HEK293 (cell line): ENCODE results near the gene TCF12.

Source experiments
- CTCF ChIA-PET: fragments of 350-600 bp; formaldehyde crosslinking; extraction: SDS; loops from one replicate; lab custom pipeline; 2021; ENCODE audit warnings: antibody characterized with exemption; lab: Yijun Ruan, JAX
- POLR2A ChIA-PET: fragments of 300-600 bp; formaldehyde crosslinking; extraction: SDS; loops from one replicate; lab custom pipeline; 2020; ENCODE audit warnings: antibody characterized with exemption, inconsistent platforms; lab: Yijun Ruan, JAX
- H3K27ac ChIP-seq: fragments of 200-500 bp; sonication (Bioruptor generic); 2 replicates; pipeline ENCODE4 v1.5.1; 2014; ENCODE audit warnings: low read depth, low read length, control low read depth, inconsistent platforms; ENCODE audit errors: extremely low read depth
- H3K36me3 ChIP-seq, 2 experiments: fragments of 200-500 bp in 1 of 2; sonication (Bioruptor generic) in 1 of 2; 1 replicate in 1 of 2; 2 replicates in 1 of 2; pipeline ENCODE4 v1.5.1; 2014 to 2017; ENCODE audit warnings: inconsistent platforms in 2 of 2, low read length in 2 of 2; ENCODE audit not compliant: control insufficient read depth in 2 of 2, insufficient read depth in 1 of 2
- H3K4me1 ChIP-seq: fragments of 200-500 bp; sonication (Bioruptor generic); 2 replicates; pipeline ENCODE4 v1.5.1; 2014; ENCODE audit warnings: mild to moderate bottlenecking, low read length, inconsistent platforms; ENCODE audit not compliant: control insufficient read depth, insufficient read depth
- H3K4me3 ChIP-seq: 2 replicates; pipeline ENCODE4 v1.5.1; 2011; ENCODE audit warnings: low read depth, mild to moderate bottlenecking, control low read depth, low read length, moderate library complexity
- H3K9me3 ChIP-seq: fragments of 200-500 bp; sonication (Bioruptor generic); 2 replicates; pipeline ENCODE4 v1.5.1; 2014; ENCODE audit warnings: low read depth, low read length, inconsistent platforms; ENCODE audit not compliant: control insufficient read depth, insufficient read depth
- BCL11A ChIP-seq: fragments of 450-650 bp; formaldehyde crosslinking; IDR thresholded peaks from 2 replicates; pipeline ENCODE4 v1.5.1; 2016; ENCODE audit warnings: low read depth, missing biosample characterization, missing genetic modification characterization
- GFI1B ChIP-seq: fragments of 450-650 bp; formaldehyde crosslinking; IDR thresholded peaks from 2 replicates; pipeline ENCODE4 v1.5.1; 2016; ENCODE audit warnings: missing biosample characterization, missing genetic modification characterization
- GLIS2 ChIP-seq: fragments of 450-650 bp; formaldehyde crosslinking; IDR thresholded peaks from 2 replicates; pipeline ENCODE4 v1.5.1; 2016; ENCODE audit warnings: missing biosample characterization, missing genetic modification characterization
- HOXD13 ChIP-seq: sonication (generic); formaldehyde crosslinking; IDR thresholded peaks from 2 replicates; pipeline ENCODE4 v1.8.0; 2022; ENCODE audit warnings: missing genetic modification reagents, borderline replicate concordance
- MYNN ChIP-seq: fragments of 450-650 bp; formaldehyde crosslinking; IDR thresholded peaks from 2 replicates; pipeline ENCODE4 v1.5.1; 2016; ENCODE audit warnings: missing biosample characterization, missing genetic modification characterization, borderline replicate concordance
- SCRT1 ChIP-seq: fragments of 450-650 bp; formaldehyde crosslinking; IDR thresholded peaks from 2 replicates; pipeline ENCODE4 v1.5.1; 2016; ENCODE audit warnings: missing biosample characterization, missing genetic modification characterization, borderline replicate concordance
- SCRT2 ChIP-seq: fragments of 450-650 bp; formaldehyde crosslinking; IDR thresholded peaks from 2 replicates; pipeline ENCODE4 v1.5.1; 2016; ENCODE audit warnings: missing biosample characterization, missing genetic modification characterization
- SETDB1 ChIP-seq: IDR thresholded peaks from one replicate; pipeline ENCODE4 v1.6.1; 2017; ENCODE audit warnings: mild to moderate bottlenecking, low read length, moderate library complexity, mixed read lengths; ENCODE audit not compliant: insufficient read length
- SP2 ChIP-seq: fragments of 450-650 bp; formaldehyde crosslinking; IDR thresholded peaks from 2 replicates; pipeline ENCODE4 v1.5.1; 2016; ENCODE audit warnings: missing biosample characterization, missing genetic modification characterization
- YY2 ChIP-seq: fragments of 450-650 bp; formaldehyde crosslinking; IDR thresholded peaks from 2 replicates; pipeline ENCODE4 v1.5.1; 2016; ENCODE audit warnings: missing biosample characterization, missing genetic modification characterization
- ZBTB17 ChIP-seq: fragments of 450-650 bp; formaldehyde crosslinking; IDR thresholded peaks from 2 replicates; pipeline ENCODE4 v1.5.1; 2016; ENCODE audit warnings: missing biosample characterization, missing genetic modification characterization
- ZNF132 ChIP-seq: fragments of 450-650 bp; formaldehyde crosslinking; IDR thresholded peaks from 2 replicates; pipeline ENCODE4 v1.5.1; 2017; ENCODE audit warnings: missing biosample characterization, missing genetic modification characterization, borderline replicate concordance
- ZNF2 ChIP-seq: fragments of 450-650 bp; formaldehyde crosslinking; IDR thresholded peaks from 2 replicates; pipeline ENCODE4 v1.5.1; 2016; ENCODE audit warnings: missing biosample characterization, missing genetic modification characterization
- ZNF324 ChIP-seq: fragments of 450-650 bp; formaldehyde crosslinking; IDR thresholded peaks from 2 replicates; pipeline ENCODE4 v1.5.1; 2016; ENCODE audit warnings: missing biosample characterization, missing genetic modification characterization
- ZNF423 ChIP-seq: fragments of 450-650 bp; formaldehyde crosslinking; IDR thresholded peaks from 2 replicates; pipeline ENCODE4 v1.5.1; 2016; ENCODE audit warnings: missing biosample characterization, missing genetic modification characterization
- ZNF433 ChIP-seq: fragments of 450-650 bp; formaldehyde crosslinking; IDR thresholded peaks from 2 replicates; pipeline ENCODE4 v1.5.1; 2016; ENCODE audit warnings: missing biosample characterization, missing genetic modification characterization, low read depth
- ZNF629 ChIP-seq: fragments of 450-650 bp; formaldehyde crosslinking; IDR thresholded peaks from 2 replicates; pipeline ENCODE4 v1.5.1; 2017; ENCODE audit warnings: missing biosample characterization, missing genetic modification characterization
- ZSCAN16 ChIP-seq: fragments of 450-650 bp; formaldehyde crosslinking; IDR thresholded peaks from 2 replicates; pipeline ENCODE4 v1.5.1; 2016; ENCODE audit warnings: missing biosample characterization, missing genetic modification characterization
- TF ChIP-seq, protein P1 (sequence below): fragments of 450-650 bp; formaldehyde crosslinking; IDR thresholded peaks from 2 replicates; pipeline ENCODE4 v1.5.0; 2017; ENCODE audit warnings: missing biosample characterization, missing genetic modification characterization, borderline replicate concordance
- TF ChIP-seq, protein P2 (sequence below): fragments of 450-650 bp; formaldehyde crosslinking; IDR thresholded peaks from 2 replicates; pipeline ENCODE4; 2016; ENCODE audit warnings: missing biosample characterization, missing genetic modification characterization
- TF ChIP-seq, protein P3 (sequence below): fragments of 450-650 bp; formaldehyde crosslinking; IDR thresholded peaks from 2 replicates; pipeline ENCODE4 v1.5.1; 2016; ENCODE audit warnings: missing biosample characterization, missing genetic modification characterization
- TF ChIP-seq, protein P4 (sequence below): fragments of 450-650 bp; formaldehyde crosslinking; IDR thresholded peaks from 2 replicates; pipeline ENCODE4 v1.5.1; 2016; ENCODE audit warnings: missing biosample characterization, missing genetic modification characterization

TCF12 gene

DNA sequence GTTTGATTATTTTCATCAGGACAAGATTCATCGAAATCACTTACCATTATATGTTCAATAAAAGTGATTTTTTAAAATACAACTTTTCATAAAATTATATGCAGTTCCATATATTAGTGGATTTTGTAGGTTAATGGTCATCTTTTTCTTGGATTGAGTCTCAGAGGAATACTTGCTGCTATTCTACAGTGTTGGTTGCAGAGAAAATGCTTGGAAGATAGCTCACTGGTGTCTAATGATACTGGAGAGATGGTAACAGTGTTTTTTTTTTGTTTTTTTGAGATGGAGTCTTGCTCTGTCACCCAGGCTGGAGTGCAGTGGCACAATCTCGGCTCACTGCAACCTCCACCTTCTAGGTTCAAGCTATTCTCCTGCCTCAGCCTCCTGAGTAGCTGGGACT lies 143.3 kb downstream of the TCF12 start:
- CTCF ChIA-PET, result no interaction called here
- POLR2A ChIA-PET, result no interaction called here
- H3K4me3 ChIP-seq, result no peak overlapping the region
- H3K27ac ChIP-seq, result no peak overlapping the region
- no peak for TF ChIP-seq ZNF433 (tag by site-specific recombination)
- TF ChIP-seq, protein P1, sequence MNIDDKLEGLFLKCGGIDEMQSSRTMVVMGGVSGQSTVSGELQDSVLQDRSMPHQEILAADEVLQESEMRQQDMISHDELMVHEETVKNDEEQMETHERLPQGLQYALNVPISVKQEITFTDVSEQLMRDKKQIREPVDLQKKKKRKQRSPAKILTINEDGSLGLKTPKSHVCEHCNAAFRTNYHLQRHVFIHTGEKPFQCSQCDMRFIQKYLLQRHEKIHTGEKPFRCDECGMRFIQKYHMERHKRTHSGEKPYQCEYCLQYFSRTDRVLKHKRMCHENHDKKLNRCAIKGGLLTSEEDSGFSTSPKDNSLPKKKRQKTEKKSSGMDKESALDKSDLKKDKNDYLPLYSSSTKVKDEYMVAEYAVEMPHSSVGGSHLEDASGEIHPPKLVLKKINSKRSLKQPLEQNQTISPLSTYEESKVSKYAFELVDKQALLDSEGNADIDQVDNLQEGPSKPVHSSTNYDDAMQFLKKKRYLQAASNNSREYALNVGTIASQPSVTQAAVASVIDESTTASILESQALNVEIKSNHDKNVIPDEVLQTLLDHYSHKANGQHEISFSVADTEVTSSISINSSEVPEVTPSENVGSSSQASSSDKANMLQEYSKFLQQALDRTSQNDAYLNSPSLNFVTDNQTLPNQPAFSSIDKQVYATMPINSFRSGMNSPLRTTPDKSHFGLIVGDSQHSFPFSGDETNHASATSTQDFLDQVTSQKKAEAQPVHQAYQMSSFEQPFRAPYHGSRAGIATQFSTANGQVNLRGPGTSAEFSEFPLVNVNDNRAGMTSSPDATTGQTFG (tag by site-specific recombination), result no peak
- H3K36me3 ChIP-seq, result no peaks in the 10 kb centered on the region; a peak in 1 of 3 replicates
- H3K4me1 ChIP-seq, result 0 out of 2 replicates have a peak, but pooled peaks cover 7% of the 10 kb centered on the region
- no peaks in the 10 kb centered on the region for H3K9me3 ChIP-seq

DNA sequence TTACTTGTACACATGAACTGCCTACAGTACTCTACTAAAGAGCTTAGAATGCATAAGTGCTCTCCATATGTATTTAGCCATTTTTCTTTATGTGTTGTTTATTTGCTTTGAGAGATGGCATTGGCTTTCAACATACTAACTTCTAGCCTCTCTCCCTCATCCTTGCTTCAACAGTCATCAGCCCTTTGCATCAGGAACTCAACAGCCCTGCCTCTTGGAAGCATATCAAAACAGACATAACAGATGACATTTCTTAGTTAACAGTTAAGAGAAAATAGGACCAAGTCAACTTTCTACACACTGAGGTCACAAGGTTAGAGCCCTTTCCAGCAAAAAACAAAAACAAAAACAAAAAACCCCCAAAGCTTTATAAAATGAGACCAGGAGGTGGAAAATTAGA lies 145.6 kb downstream of the TCF12 start:
- no peak overlapping the region for H3K4me3 ChIP-seq
- H3K36me3 ChIP-seq, result no peaks in the 10 kb centered on the region; a peak in 1 of 3 replicates
- ChIA-PET POLR2A (no interaction called here), CTCF (no interaction called here)
- no peaks in the 10 kb centered on the region for H3K9me3 ChIP-seq
- H3K4me1 ChIP-seq, result no peaks in the 10 kb centered on the region
- H3K27ac ChIP-seq, result no peak overlapping the region
- TF ChIP-seq SCRT2 (tag by site-specific recombination), result no peak
- TF ChIP-seq, protein P2, sequence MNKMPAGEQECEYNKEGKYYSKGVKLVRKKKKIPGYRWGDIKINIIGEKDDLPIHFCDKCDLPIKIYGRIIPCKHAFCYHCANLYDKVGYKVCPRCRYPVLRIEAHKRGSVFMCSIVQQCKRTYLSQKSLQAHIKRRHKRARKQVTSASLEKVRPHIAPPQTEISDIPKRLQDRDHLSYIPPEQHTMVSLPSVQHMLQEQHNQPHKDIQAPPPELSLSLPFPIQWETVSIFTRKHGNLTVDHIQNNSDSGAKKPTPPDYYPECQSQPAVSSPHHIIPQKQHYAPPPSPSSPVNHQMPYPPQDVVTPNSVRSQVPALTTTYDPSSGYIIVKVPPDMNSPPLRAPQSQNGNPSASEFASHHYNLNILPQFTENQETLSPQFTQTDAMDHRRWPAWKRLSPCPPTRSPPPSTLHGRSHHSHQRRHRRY (tag by site-specific recombination), result no peak
- TF ChIP-seq ZNF324 (tag by site-specific recombination), result no peak
- TF ChIP-seq ZSCAN16, result no peak
- TF ChIP-seq BCL11A, result no peak
- no peak for TF ChIP-seq YY2 (tag by site-specific recombination)
- TF ChIP-seq, protein P3, sequence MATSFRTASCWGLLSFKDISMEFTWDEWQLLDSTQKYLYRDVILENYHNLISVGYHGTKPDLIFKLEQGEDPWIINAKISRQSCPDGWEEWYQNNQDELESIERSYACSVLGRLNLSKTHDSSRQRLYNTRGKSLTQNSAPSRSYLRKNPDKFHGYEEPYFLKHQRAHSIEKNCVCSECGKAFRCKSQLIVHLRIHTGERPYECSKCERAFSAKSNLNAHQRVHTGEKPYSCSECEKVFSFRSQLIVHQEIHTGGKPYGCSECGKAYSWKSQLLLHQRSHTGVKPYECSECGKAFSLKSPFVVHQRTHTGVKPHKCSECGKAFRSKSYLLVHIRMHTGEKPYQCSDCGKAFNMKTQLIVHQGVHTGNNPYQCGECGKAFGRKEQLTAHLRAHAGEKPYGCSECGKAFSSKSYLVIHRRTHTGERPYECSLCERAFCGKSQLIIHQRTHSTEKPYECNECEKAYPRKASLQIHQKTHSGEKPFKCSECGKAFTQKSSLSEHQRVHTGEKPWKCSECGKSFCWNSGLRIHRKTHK, result no peak
- TF ChIP-seq ZNF2 (tag by site-specific recombination), result no peak
- TF ChIP-seq ZBTB17 (tag by site-specific recombination), result no peak

DNA sequence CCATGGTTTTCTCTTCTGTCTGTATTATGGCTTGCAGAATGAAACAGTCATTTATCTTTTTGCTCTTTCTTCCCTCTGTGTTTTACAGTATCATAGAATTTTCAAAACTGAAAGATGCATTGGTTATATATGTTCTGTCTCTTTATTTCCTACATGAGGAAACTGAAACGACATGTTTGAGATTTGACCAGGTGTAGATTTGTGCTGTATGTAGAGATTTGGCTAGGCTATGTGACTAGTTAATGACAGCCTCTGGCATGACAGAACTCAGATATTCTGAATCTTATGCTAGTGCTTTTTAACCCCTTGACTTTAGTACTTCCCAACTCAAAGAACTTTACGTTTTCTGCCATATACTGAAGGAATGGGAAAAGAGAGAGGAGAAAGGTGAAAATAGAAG lies 151.0 kb downstream of the TCF12 start:
- Histone ChIP-seq H3K9me3 (no peaks in the 10 kb centered on the region), H3K36me3 (no peaks in the 10 kb centered on the region; a peak in 1 of 3 replicates), H3K4me3 (no peak overlapping the region), H3K27ac (no peak overlapping the region), H3K4me1 (no peaks in the 10 kb centered on the region; the same call in 1 of the 2 replicates)
- ChIA-PET POLR2A (no interaction called here), CTCF (no interaction called here)
- TF ChIP-seq SP2 (tag by site-specific recombination) (no peak), ZNF423 (tag by site-specific recombination) (no peak), SCRT1 (tag by site-specific recombination) (no peak), HOXD13 (CRISPR knock-in tag) (no peak), ZNF629 (tag by site-specific recombination) (no peak), MYNN (no peak), SETDB1 (no peak), GLIS2 (no peak), GFI1B (tag by site-specific recombination) (no peak), ZNF132 (tag by site-specific recombination) (no peak)
- TF ChIP-seq, protein P4, sequence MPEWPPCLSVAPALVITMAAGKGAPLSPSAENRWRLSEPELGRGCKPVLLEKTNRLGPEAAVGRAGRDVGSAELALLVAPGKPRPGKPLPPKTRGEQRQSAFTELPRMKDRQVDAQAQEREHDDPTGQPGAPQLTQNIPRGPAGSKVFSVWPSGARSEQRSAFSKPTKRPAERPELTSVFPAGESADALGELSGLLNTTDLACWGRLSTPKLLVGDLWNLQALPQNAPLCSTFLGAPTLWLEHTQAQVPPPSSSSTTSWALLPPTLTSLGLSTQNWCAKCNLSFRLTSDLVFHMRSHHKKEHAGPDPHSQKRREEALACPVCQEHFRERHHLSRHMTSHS, result no peak
